Astrocyte of the cerebellum (primary cell): ENCODE measurements around the gene ANKRD33B.
"Not testable (repeated sequence)": the region's sequence is repeated elsewhere in the genome, so short reads cannot be mapped to it uniquely, and the experiment has no call there.

Source experiments
- DNase-seq: peaks from one replicate; pipeline ENCODE4 v3.0.0-alpha.2; 2011; ENCODE audit warnings: low read depth
- H3K4me3 ChIP-seq: 2 replicates; pipeline ENCODE4 v1.5.1; 2011; ENCODE audit warnings: mild to moderate bottlenecking, low read depth, low read length, moderate library complexity
- CTCF ChIP-seq: IDR thresholded peaks from 2 replicates; pipeline ENCODE4 v1.5.1; 2012; ENCODE audit warnings: low read length, low read depth, moderate library complexity, mild to moderate bottlenecking; ENCODE audit errors: missing control alignments
- in situ Hi-C: cut with HindIII; loops from 2 replicates; pipeline ENCODE4 v1.10.0; 2017; ENCODE audit warnings: low sequenced_read_pairs

Gene ANKRD33B

DNA sequence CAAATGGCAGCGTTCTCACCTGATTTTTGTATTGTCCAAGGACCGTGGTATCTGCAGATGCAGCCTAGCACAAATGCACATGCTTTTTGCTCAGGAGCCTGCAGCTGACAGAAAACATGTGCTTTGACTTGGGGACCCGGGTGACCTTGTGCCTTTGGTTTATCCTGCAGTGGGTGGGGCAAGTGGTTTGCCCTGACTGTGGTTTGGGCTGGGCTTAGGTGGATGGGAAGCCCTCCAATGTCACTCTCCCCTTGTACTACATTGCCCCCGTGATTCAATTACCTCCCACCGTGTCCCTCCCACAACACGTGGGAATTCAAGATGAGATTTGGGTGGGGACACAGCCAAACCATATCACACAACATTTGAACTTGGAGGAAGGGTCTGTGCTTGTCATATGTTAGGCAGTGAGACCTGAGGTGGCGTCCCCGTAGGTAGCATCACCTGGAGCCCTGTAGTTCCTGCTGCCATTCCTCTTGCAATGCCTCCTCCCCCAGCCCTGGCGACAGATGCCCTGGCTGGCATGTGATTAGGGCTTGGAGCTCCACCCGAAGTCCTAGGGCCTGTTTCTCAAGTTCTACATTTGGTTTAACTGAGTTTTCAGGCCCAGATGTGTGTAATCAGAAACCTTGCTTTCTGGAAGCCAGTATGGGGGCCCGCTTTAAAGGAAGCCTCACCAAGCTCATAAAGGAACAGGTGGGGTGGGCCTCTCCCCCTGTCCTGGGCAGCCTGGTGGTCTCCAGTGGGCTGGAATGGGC is 2.1 kb downstream of the ANKRD33B start:
- TF ChIP-seq CTCF = no peak
- in situ Hi-C loops = loop anchor here (5.0 kb wide), 1 partner anchor 61 kb away; no protein-coding TSS in a partner anchor
- H3K4me3 ChIP-seq = peak overlapping the region; percentile 81
- no peak for DNase-seq

GRCh38 chr5:10566543-10567068 is 2.7 kb downstream of the ANKRD33B start:
- peak overlapping the region; percentile 81 for H3K4me3 ChIP-seq
- in situ Hi-C loops = loop anchor here (5.0 kb wide), 1 partner anchor 61 kb away; no protein-coding TSS in a partner anchor

DNA sequence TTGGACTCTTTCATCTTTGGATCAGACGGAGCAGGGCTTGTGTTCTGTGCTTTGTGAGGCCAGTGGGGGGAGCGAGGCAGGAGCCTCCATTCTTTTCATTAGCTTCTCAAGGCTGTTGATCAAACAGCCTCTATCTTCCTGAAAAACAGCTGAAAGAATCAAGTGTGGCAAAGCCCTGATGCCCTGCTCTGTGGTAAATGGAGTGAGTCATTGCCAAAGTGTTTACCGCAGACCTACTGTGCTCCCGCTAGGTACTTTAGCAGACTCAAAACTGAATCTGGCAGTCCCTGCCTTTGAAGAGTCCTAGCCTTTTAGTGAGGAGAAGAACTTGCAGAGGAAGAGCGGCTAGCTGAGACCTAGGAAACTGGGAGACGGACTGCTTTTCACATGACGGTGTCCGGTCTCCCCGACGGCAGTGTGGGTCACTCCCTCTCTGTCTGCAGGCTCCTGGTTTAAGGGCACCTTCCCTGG is 3.3 kb downstream of the ANKRD33B start:
- DNase-seq = no peak
- in situ Hi-C loops = loop anchor here (5.0 kb wide), 1 partner anchor 60 kb away; no protein-coding TSS in a partner anchor
- TF ChIP-seq CTCF = no peak
- H3K4me3 ChIP-seq = peak overlapping the region; percentile 81

More at GRCh38 chr5:10566543-10567068, 2.7 kb downstream of the ANKRD33B start:
- TF ChIP-seq CTCF = no peak
- no peak for DNase-seq

DNA sequence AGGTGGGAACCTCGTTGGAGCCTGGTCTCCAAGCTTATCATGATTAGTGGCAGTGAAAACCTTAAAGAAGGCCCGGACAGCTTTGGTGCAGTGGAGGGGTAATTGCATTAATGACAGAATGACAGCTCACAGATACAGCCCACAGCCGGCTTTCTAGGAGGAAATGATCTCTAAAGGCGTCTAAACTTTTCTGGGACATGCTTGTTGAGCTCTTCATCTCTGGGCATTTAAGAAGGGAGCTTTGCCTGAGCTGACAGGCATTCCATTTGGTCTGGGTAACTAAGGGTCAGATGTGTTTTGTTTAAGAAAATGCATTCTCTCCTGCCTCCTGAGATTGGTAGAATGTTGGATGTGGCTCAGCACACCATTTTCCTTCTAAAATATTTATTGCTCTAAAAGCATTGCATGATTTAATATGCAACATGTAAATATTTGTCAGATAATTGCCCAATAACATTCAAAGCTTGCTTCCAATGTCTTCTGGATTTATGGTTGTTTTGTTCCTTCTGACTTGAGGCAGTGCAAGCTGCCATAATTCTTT is 4.0 kb downstream of the ANKRD33B start:
- no peak for DNase-seq
- no peak for TF ChIP-seq CTCF
- in situ Hi-C loops = loop anchor here (5.0 kb wide), 1 partner anchor 59 kb away; no protein-coding TSS in a partner anchor
- H3K4me3 ChIP-seq = peak overlapping the region; percentile 81

- H3K4me3 ChIP-seq, DNase-seq, in situ Hi-C loops: not testable (repeated sequence)
These were observed 6.7 kb downstream of the ANKRD33B start for GRCh38 chr5:10570540-10570939.

DNA sequence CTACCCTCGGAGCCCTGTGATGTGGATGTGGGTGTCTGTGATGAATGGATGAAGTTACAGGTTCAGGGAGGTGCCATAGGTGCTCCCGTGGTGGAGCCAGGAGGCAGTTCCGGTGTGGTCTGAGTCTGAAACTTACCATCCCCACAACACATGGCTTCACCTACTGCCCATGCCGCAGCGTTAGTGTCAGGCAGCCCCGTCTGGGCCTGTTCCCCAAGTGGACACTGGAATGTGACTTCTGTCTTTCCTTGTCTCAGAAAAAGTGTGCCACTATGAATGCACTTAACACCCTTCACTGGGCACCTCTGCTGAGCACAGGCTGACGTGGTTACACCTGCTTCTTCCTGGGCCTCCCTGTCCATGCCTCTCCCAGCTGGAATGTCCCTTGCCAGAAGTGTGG is 8.6 kb downstream of the ANKRD33B start:
- no peak for TF ChIP-seq CTCF
- in situ Hi-C loops = no loop called here
- no peak overlapping the region for H3K4me3 ChIP-seq
- DNase-seq = no peak
